ENCODE data around the gene HTR7.

GRCh38 chr10:90856261-90856660, 1.6 kb downstream of the HTR7 start:
- TF ChIP-seq, protein P1, sequence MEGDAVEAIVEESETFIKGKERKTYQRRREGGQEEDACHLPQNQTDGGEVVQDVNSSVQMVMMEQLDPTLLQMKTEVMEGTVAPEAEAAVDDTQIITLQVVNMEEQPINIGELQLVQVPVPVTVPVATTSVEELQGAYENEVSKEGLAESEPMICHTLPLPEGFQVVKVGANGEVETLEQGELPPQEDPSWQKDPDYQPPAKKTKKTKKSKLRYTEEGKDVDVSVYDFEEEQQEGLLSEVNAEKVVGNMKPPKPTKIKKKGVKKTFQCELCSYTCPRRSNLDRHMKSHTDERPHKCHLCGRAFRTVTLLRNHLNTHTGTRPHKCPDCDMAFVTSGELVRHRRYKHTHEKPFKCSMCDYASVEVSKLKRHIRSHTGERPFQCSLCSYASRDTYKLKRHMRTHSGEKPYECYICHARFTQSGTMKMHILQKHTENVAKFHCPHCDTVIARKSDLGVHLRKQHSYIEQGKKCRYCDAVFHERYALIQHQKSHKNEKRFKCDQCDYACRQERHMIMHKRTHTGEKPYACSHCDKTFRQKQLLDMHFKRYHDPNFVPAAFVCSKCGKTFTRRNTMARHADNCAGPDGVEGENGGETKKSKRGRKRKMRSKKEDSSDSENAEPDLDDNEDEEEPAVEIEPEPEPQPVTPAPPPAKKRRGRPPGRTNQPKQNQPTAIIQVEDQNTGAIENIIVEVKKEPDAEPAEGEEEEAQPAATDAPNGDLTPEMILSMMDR (IDR thresholded peaks at IDR 0.05) = no peak
- TF ChIP-seq, protein P2, sequence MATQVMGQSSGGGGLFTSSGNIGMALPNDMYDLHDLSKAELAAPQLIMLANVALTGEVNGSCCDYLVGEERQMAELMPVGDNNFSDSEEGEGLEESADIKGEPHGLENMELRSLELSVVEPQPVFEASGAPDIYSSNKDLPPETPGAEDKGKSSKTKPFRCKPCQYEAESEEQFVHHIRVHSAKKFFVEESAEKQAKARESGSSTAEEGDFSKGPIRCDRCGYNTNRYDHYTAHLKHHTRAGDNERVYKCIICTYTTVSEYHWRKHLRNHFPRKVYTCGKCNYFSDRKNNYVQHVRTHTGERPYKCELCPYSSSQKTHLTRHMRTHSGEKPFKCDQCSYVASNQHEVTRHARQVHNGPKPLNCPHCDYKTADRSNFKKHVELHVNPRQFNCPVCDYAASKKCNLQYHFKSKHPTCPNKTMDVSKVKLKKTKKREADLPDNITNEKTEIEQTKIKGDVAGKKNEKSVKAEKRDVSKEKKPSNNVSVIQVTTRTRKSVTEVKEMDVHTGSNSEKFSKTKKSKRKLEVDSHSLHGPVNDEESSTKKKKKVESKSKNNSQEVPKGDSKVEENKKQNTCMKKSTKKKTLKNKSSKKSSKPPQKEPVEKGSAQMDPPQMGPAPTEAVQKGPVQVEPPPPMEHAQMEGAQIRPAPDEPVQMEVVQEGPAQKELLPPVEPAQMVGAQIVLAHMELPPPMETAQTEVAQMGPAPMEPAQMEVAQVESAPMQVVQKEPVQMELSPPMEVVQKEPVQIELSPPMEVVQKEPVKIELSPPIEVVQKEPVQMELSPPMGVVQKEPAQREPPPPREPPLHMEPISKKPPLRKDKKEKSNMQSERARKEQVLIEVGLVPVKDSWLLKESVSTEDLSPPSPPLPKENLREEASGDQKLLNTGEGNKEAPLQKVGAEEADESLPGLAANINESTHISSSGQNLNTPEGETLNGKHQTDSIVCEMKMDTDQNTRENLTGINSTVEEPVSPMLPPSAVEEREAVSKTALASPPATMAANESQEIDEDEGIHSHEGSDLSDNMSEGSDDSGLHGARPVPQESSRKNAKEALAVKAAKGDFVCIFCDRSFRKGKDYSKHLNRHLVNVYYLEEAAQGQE (IDR thresholded peaks at IDR 0.05; ENCODE audit: insufficient read depth in 1 of 2, low read depth in 2 of 2, low read length in 1 of 2) = no peak
- TF ChIP-seq TCF7L2 (IDR thresholded peaks at IDR 0.05; ENCODE audit: low read depth, low read length) = no peak
- no peak for TF ChIP-seq POLR2AphosphoS5 (IDR thresholded peaks at IDR 0.05; ENCODE audit: low read depth, low read length)
- TF ChIP-seq SIN3A (IDR thresholded peaks at IDR 0.05; ENCODE audit: borderline replicate concordance, insufficient read depth, low read depth, low read length) = no peak
